ENCODE measurements around the gene MED22.
"Not testable (repeated sequence)": the region's sequence is repeated elsewhere in the genome, so short reads cannot be mapped to it uniquely, and the experiment has no call there.

Gene MED22

GRCh38 chr9:133334888-133335287 lies 13.0 kb downstream of the MED22 start:
- not testable (repeated sequence) for DNase-seq (ENCODE audit: low read depth)

GRCh38 chr9:133334161-133334560 lies 13.8 kb downstream of the MED22 start:
- no peak for DNase-seq (ENCODE audit: low read depth)

DNA sequence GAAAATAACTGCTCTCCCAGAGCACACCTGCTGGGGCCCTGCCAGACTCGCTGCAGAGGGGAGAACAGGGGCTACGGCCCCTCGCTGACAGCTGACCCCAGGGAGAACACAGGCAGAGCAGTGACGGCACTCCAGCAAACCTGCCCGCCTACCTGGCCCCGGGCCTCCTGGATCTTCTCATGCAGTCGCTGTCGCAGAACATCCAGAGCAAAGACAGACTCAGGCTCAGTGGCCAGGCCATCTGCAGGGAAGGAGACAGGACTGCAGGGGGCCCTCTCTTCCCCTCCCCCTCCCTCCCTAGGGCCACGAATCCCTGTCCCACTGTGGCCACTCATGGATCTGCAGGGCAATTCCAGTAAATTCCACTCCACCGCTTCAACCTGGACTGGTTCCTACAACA lies 14.4 kb downstream of the MED22 start:
- no peak for DNase-seq (ENCODE audit: low read depth)

DNA sequence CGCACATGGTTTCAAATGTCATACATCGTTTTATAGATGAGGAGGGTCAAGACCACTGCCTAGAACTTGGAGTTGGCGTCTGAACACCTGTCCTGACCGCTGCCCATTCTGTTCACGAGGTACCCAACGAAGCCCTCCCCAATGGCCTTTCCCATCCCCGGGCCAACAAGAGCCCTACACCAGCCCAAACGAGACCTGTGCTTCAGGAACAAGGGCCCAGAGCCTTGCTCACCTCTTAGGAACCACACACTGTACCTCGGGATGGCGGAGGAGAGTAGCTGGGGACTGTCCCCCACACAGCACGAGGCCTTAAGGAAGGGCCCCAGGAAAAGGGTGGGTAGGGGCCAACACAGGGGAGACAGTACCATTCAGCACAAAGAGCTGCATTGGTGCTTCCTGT lies 14.9 kb downstream of the MED22 start:
- no peak for DNase-seq (ENCODE audit: low read depth)

DNA sequence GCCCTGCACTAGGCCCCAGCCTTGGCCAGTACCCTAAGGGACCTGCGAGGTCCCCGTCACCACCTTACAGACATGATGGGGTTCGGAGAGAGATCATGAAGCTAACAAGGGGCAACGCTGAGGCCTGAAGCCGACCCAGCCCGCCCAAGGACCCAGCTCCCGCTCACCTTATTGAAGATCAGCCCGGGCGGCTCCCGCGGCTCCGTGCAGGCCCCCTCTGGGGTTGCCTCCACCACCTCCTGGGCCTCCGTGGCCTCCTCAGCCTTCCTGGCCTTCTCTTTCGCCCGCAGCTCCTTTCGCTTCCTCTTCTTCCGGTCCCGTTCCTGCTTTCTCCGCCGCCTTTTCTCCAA lies 15.6 kb downstream of the MED22 start:
- no peak for DNase-seq (ENCODE audit: low read depth)

- DNase-seq (ENCODE audit: low read depth): no peak
Measured at GRCh38 chr9:133331641-133332380, 16.1 kb downstream of the MED22 start.

GRCh38 chr9:133331221-133331620 lies 16.7 kb downstream of the MED22 start:
- no peak for DNase-seq (ENCODE audit: low read depth)

GRCh38 chr9:133329306-133330156 lies 18.4 kb downstream of the MED22 start:
- DNase-seq (ENCODE audit: low read depth): not testable (repeated sequence)

- DNase-seq (ENCODE audit: low read depth): no peak
Measured at GRCh38 chr9:133327834-133328484, 20.0 kb downstream of the MED22 start.

GRCh38 chr9:133327021-133327420 lies 20.9 kb downstream of the MED22 start:
- DNase-seq (ENCODE audit: low read depth): not testable (repeated sequence)

GRCh38 chr9:133323991-133324703 lies 23.8 kb downstream of the MED22 start:
- no peak for DNase-seq (ENCODE audit: low read depth)

DNA sequence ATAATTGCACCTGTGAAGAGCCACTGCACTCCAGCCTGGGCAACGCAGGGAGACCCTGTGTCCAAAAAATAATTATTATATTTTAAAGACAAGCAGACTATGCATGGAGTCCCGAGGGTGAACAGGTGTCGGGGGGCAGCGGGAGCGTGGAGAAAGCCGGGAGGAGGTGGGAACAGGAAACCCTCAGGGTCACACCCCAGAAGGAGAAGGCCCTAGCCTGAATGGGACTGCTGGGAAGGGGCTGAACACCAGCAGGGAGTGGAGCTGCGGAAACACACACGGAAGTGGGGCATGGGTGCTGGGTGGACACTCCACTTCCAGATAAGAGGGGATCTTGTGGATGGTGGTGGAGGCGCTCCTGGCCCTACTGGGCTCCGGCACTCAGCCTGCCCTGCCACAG lies 24.7 kb downstream of the MED22 start:
- no peak for DNase-seq (ENCODE audit: low read depth)

- no peak for DNase-seq (ENCODE audit: low read depth)
Measured at GRCh38 chr9:133322701-133323100, 25.2 kb downstream of the MED22 start.

DNA sequence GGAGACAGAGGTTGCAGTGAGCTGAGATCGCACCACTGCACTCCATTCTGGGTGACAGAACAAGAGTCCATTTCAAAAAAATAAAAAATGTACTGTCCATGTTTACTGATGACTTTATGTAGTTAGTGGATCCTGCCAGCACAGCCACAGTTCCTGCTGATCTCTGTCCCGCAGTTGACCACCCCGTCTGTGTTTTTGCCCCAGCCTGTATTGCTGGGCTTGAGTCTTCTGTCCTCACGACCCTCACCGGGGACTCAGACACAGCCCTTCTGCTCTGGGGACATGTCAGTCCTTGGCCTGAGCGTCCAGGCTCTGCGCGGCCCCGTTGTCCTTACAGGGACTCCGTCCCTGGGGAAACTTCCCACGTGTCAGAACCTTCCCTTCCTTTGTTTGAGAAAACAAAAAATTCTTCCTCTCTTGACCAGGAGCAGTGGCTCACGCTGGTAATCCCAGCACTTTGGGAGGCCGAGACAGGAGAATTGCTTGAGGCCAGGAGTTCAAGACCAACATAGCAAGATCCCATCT lies 26.5 kb downstream of the MED22 start:
- no peak for DNase-seq (ENCODE audit: low read depth)

GRCh38 chr9:133320421-133320881 lies 27.5 kb downstream of the MED22 start:
- no peak for DNase-seq (ENCODE audit: low read depth)

GRCh38 chr9:133317551-133317950 lies 30.4 kb downstream of the MED22 start:
- not testable (repeated sequence) for DNase-seq (ENCODE audit: low read depth)

DNA sequence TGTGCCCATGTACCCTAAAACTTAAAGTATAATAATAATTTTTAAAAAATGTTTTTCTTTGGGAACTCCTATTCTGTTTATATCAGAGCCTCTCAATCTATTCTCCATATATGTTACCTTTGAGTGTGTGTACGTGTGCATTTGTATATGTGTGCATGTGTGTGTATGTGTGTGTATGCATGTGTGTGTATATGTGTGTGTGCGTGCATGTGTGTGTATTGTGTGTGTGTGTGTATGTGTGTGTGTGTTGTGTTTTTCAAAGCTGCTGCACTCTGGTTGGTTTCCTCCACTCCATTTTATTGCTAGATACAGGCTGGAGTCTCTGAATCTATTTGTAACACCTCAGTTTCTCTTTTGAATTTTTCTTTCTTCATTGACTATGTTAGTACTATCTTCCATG lies 31.9 kb downstream of the MED22 start:
- DNase-seq (ENCODE audit: low read depth): no peak

- no peak for DNase-seq (ENCODE audit: low read depth)
Measured at GRCh38 chr9:133309608-133310007, 38.3 kb downstream of the MED22 start.

DNA sequence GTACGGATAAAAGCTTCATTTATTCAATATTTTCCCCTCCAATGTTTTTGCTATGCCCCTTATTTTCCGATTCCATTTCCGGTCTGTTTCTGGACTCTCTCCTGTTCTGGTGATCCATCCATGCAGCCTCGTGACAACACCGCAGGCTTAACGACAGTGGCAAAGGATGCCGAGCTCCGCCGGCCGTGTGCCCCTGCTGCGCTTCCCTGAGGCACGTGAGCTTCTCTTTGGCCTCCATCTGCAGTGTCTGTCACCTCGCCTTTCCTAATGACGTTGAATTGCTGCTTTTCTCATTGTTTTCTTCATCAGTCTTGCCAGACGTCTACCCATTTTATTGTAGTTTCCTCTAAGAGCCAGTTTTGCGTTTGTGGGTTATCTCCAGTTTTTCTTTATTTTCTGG lies 40.6 kb downstream of the MED22 start:
- no peak for DNase-seq (ENCODE audit: low read depth)

GRCh38 chr9:133306242-133307204 lies 41.4 kb downstream of the MED22 start:
- no peak for DNase-seq (ENCODE audit: low read depth)

- no peak for DNase-seq (ENCODE audit: low read depth)
Measured at GRCh38 chr9:133305731-133306130, 42.2 kb downstream of the MED22 start.
